GM21529 (cell line): ENCODE data around the gene KCTD16.

Source experiments
- ATAC-seq: cut with Tn5 transposase; IDR thresholded peaks from one replicate; pipeline ENCODE4 v1.9.1; 2021; ENCODE audit not compliant: unreplicated experiment

The KCTD16 gene

DNA sequence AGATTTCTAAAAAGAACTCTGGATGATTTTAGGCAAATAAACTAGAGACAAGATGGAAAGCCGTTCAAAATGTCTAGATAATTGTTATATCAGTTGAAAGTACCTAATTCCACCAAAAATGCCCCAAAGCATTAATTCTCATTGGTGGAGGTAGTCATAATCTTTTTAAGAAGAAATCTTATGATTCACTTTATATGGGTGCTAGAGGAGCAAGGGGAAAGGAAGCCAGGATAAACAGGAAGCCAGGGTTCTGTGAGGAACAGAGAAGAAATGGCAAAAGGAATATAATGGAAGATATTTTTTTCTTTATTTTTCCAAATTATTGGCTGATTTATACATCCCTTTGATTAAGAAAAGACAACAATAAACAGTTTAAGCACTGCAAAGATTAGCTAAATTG lies 8.0 kb upstream of the KCTD16 start:
- no peak for ATAC-seq

DNA sequence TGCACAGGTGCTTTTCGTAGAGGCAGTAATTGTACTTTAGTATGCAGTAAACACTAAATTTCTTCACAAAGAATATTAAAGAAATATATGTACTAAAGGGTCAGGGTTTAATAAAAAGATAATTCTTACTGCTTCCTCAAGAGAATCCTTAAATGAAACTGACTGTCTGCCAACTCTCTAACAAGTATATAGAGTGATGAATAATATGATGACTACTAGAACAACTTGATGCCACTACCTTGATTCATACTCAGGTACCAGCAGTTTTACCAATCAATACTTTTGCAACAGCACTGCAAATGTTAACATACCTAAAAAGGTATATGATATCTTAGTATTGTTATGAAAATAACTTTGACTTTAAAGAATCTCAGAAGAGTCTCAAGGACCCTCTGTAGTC lies 4.0 kb upstream of the KCTD16 start:
- no peak for ATAC-seq

DNA sequence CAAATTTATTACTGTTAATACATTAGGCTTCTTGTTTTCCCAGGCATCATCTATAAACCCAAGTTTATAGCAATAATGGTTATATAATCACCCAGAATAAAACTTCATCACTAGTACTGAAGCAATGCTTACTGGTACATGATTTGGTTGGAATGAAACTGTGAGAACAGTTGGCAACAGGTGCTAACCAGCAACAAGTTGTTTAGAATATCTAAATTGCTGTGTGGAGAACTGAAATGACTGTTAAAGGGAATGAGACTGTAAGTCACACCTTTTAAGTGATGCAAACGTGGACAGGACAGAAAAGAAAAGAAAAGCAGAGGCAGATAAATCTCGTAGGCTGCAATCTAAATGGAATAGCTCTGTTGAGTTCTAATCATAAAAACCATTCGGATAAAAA lies 2.7 kb upstream of the KCTD16 start:
- ATAC-seq, result no peak

DNA sequence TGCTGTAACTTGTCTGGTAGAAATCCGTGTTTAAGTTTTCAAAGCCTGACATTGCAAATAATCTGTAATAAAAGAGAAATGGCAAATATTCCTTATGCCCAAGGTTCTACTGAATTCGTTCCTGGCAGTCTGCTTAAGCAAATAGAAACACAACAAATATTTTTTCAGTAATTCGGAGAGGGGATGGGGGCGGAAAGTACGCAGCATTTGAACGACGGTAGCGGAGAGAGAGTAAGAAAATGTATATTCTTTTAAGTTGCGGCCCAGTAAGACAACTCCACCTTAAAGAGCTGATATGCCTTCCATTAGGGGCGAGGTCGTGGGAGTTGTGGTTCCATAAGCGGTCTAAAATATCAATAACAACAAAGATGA lies 783 bp upstream of the KCTD16 start:
- ATAC-seq, result no peak

DNA sequence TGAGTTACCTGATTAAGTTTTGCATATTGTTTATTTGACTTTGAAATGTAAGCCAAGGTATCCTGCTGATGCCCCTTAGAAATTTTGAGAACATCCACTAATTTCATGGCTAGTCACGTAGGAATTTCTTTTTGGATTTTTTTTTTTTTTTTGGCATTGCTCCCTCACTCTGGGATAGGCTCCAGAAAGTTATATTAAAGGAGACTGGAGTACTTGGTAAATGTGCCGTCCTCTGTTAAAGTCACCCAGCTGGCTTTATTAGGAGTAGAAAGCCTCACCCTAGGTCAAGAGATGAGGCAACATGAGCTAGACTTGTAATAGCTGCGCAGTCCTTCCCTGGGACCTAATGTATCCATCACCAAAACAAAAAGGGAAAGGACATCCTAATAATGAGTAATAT lies 3.1 kb downstream of the KCTD16 start:
- ATAC-seq, result no peak

DNA sequence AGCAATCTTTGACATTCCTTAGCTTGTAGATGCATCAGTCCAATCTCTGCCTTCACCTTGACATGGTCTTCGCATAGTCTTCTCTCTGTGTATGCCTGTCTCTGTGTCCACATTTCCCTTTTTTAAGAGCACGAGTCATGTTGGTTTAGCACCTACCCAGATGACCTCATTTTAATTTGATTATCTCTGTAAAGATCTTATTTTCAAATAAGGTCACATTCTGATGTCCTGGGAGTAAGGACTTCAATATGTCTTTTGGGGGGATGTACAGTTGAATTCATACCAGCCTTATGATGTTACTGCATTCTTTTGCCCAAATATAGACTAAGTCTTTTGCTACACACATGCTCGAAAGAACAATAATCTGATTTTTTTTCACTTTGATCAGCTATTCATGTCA lies 6.9 kb downstream of the KCTD16 start:
- ATAC-seq, result no peak

DNA sequence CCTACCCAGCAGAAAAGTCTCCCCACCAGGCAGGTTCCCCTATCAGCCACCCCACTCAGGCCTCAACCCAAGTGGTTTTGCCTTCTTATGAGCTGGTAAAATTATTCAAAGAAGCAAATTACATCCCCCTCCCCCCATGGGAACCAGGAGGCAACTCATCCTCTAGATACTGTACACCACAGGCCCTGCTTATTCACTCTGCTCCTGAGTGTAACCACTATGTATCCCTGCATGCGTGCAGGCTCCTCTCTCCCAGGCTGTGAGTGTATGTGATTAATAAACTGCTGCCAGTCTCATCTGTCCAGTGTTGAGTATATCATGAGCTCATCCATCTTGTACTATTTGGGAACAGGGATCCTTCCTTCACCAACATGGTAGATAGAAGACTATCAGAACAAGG lies 8.6 kb downstream of the KCTD16 start:
- ATAC-seq, result no peak

DNA sequence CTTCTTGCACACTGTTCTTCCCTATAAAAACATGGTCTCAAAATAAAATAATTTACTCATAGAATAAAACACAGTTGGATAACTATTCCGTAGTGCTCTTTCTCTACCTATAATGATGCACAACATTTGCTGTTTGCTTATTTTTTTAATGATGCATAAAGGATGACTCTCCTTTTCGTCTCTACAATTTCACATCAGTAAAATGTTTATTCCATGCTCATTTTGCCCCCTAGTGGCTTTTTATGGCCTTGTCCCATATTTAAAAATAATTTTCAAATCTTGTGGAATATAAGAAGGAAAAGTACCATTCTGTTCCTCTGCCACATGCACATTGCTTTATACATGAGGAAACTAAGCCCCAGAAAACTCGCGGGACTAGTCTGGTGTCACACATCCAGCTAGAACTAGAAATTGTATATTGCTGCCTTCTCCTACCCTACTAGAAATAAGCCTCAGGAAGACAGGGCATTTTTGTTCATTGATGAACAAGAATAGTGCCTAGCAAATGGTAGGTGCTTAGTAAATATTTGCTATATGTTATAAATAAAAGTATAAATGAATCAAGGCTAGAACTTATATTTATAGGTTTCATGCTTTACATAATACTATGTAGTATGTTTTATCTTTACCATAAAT lies 12.7 kb downstream of the KCTD16 start:
- ATAC-seq, result no peak

DNA sequence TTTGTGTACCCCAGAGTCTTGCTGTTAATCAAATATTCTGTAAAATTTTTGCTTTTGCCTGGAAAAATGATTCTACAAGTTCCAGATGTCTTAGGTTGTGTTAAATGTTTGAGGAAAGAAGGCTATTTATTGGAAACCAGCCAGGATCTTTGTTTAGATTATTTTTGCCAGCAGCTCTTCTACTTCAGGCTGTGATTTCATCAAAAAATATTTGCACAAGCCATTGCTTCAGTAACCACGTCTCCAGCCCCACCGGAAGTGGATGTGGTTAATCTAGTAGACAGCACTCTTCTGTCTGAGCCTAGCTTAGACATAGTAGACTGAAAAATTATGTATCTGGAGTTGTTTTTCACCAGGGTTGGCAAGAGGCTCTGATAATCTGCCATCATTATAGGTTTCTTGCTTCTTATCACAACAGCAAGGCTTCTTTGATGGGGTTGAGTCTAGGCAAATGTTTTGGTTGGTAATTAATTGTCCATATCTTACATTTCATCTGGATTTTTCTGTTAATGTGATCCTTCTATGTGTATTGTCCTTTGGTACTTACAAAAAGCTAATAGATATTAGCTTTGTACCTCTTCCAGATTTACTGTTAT lies 17.1 kb downstream of the KCTD16 start:
- ATAC-seq, result peak; percentile 73

DNA sequence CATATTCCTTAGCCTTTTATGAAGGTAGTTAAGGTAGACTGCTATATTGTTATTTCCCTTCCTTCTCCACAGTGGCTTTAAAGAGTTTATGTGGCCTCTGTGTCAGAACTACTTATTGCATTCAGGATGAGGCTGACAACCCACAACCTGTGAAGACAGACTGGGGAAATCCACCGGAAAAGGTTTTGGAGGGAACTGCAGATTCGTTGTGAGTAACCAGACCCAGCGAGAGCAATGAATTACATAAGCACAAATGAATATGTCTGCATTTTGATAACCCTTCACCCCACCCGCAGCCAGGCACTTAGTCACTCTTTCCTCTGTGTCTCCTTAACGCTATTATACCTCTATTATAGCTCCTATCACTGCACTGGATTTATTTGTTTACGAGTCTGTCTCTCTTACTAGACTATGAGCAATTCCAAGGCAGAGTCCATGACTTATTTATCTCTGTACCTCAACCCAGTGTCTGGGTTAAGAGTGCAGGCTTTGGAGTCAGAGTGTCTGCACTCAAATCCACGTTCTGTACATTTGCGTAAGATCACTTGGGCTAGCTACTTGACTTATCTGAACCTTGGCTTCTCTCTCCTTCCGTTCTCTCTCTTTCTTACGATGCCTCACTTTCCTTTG lies 19.2 kb downstream of the KCTD16 start:
- peak; percentile 47 for ATAC-seq

DNA sequence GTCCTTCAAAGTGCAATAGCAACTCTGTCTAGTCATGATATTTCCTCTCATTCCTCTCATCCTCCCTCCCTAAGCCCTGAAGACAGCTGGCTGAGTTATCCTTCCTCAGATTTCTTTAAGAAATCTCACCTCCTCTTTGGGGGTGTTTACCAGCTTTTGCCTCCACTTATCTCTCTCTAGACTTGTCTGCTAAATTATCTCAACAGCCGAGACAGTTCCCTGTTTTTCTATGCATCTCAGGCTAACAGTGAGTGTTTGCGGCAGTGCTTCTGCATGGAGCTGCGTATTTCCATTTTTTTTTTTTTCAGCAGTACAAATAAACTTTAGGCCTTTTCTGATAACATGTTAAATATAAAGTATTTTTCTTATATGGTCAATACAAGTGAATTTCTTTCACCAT lies 20.9 kb downstream of the KCTD16 start:
- no peak for ATAC-seq

DNA sequence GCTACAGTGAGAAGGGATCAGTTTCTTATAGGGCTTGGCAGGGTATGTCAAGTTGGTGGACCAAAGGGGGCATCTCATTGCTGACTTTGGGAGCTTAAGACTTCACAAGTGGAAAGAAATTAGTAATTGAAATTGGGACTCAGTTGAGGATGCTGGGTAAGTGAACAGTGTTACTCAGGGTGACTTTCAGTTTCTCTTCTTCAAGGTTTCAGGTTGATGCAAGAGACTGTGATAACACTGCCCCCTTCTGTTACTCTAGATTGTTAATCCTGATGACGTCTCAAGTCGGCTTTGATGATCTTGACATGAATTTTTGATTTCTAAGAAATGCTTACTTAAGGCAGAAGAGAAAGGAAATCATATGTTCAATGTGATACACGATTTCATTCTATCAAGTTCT lies 21.3 kb downstream of the KCTD16 start:
- ATAC-seq, result peak; percentile 84

DNA sequence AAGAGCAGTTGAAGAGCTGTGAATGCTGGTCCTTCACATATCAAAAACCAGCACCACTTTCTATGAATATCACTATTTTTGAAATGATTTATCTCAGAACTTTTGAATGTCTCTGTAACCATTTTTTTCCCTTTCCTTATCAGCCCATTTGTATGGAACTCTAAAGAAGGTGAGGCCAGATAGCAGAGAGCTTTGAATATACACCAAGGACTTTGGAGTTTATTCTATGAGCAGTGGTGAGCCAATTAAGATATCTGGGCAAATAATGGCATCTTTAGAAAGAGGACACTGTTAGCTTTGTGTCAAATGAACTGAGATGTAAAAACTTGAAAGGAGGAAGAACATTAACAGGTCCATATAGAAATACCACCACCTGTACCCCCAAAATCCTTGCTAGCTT lies 22.0 kb downstream of the KCTD16 start:
- no peak for ATAC-seq

DNA sequence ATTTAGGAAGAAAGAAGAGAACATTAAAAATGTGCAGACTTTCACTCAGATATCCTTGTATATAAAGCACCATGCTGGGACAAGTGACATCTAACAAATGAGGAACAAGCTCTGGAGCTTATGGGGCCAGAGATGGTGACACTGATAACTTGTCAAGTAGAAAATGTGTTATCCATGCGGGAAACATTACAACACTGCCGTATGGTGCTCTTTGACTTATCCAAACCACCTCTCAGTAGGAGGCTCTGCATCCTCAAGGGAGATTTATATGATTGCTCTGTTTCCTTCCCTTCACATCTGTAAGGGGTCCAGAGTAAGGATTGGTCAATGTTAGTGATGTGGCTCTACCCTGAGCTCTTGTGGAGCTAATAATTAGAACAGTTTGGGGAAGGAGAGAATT lies 23.5 kb downstream of the KCTD16 start:
- ATAC-seq, result no peak

DNA sequence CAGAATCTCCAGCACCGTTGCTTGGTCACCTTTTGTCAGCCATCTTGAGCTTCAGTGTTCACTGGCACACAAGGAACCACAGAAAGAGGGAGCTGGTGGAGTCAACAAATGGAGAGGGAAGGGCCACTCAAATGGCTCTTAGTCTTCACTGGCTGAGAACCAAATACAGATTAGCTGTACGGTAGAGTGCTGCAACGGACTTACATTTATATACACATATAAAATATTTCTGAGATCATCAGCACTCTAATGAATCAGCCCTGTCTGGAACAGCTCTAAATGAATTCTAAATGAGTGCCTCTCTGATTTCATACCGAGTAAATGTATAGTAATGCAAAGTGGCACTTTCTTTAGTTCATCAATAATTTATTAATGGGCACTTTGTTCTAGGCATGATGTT lies 24.8 kb downstream of the KCTD16 start:
- ATAC-seq, result no peak

DNA sequence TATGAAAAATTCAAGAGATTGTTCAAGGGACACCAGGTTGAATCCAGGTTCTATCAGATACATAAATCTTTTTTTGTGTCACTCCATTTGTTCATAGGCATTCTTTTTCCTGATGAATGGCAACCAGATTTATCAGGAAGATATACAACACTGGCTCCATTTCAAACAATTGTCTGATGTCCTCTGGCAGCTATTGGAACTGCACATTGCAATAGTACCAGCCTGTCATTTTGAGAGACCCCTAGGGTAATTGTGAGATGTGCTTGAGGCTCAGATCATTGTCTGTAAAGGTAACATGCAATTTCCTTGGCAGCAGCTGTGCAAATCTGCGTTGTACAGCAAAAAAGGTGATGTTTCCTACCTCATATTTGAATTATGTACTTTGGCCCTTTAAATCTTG lies 25.9 kb downstream of the KCTD16 start:
- ATAC-seq, result no peak

DNA sequence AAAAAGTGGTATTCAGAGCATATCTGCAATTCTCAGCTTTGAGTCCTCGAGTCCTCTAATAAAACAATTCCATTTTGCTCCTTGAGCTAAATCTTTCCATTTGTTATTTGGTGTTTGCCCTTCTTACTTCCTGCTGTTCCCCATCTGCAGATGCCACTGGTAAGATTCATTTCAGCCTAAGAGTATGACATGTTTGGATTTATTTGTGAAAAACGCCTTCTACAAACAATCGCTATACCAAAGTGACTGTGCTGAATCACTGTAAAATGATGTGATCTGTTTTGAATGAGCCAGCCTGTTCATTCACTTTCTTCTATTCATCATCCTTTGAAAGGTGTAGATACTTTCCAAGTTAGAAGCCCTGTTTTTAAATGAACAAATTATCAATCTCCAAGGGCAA lies 27.7 kb downstream of the KCTD16 start:
- ATAC-seq, result no peak

DNA sequence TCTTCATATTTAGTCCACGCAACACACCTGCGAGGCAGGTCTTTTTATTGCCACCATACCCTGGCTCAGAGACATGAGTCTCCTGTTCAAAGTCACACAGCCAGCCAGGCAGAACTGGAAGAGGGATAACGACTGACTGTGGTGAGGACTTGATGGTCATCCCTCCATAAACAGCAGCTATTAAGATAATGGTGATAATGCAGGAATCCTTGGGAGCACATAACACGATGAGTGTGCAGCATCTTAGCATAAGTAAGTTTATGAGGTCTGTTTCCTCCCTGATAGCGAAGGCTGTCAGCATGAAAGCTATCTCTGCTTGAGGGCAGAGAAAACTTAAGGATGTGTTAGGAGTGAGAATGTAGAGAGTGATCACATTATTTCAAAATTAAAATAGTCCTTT lies 30.9 kb downstream of the KCTD16 start:
- no peak for ATAC-seq

DNA sequence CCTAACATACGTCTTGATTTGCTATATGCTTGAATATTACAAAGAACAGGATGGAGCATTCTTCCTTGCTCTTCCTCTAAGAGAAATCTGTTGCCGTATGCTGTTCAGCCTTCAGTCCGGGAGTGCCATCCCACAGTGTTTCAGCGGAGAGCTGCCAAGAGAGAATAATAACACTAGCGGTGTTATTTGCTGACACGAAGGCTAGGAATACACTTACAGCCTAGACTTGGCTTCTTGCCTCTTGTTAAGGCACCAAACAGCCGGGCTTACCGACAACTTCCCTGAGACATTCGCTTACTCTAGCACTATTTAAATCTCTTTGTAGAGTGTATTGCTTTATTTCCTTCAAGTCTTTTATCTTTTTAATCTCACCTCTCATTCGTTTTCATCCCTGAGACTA lies 31.4 kb downstream of the KCTD16 start:
- no peak for ATAC-seq

DNA sequence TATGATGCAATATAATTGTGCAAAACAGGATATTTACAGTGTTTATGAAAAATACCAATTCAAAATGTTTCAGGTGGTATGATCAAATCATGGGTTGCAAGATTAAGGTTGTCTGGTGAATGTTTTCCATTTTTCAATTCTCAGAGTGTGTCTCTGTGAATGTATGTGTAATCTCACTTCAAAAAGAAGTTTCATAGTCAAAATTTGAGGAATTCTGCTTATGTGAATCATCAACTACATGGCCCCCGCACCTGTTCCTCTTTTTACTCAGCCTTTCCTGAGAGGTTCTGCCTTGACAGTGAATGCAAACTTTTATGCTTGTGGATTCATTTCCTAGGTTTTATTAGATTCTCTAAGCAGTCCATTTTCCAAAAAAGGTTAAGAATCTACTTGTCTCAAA lies 32.1 kb downstream of the KCTD16 start:
- no peak for ATAC-seq

DNA sequence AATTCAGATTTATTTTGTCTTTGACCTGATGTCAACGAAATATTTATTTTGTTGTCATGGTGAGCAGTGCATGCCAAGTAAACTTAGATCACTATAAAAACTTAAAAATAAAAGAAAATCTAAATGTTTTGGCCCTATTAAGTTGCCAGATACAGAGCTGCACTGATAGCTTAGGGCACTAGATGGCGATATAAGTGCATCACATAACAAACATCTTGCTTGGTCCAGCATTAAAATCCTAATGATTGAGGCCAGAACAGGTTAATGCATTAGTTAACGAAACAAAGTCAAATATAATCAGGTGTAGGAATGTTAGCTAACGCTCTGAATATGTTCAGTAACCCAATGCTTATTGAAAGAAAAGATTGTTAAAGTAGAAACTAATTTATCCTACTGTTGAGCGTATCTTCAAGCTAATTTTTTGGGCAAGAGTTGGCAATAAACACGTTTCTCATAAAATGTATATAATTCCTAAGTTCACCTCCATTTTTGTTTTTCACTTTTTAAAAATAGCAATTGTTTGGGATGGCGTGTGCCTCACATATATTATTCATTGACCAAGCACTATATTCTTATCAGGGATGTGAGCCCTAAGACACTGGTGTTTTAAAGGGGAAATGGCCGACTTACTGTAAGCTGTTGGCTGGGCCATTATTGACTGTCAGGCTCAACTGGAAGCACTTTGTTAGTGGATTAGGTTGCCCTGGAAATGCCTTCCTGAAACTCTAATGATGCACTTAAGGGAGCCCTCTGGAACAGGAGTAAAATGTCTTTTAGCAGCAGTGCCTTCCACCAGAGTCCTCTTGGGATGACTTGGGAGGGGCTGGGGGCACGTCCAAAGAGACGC lies 33.3 kb downstream of the KCTD16 start:
- peak; percentile 92 for ATAC-seq

DNA sequence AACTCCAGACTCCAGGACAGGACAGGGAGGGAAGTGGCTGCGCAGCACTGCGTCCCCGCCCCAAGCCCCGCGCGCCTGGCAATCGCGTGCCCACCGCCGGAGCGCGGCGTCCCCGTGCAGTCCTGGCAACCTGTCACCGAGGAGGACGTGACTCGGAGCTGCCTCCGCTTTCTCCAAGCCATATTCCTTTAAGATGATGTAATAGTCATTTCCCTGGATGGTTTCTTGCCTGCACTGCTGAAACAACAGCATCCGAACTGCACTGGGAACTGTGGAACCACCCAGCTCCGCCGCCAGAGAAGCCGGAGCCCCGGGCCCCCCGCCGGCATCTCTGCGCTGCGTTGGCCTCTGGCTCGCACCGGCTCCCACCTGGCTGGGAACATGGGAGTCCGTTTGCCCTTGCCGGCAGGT lies 34.5 kb downstream of the KCTD16 start:
- no peak for ATAC-seq
